A673 (cell line): ENCODE data around the gene ESPN. TPM values are rescaled to one million over a fixed set of nuclear protein-coding genes. Genes with fewer than 3 reads are reported as not detected.
"Not testable (repeated sequence)": the region's sequence is repeated elsewhere in the genome, so short reads cannot be mapped to it uniquely, and the experiment has no call there.

Experiments used
- BruUV-seq: library from RNA; stranded (reverse); fragments of 400-500 nt; replicated peaks from 2 replicates; lab custom pipeline; 2021; lab: Mats Ljungman, UMichigan
- CTCF ChIA-PET: fragments of 300-600 bp; sonication (Branson Sonifier 250); formaldehyde crosslinking; loops from one replicate; lab custom pipeline; 2022; ENCODE audit warnings: antibody characterized with exemption; lab: Charles Lee
- POLR2A ChIA-PET: fragments of 300-600 bp; sonication (Branson Sonifier 250); formaldehyde crosslinking; loops from one replicate; lab custom pipeline; 2022; ENCODE audit warnings: antibody characterized with exemption; ENCODE audit not compliant: low non-redundant PET; lab: Charles Lee
- DNase-seq: peaks from one replicate; pipeline ENCODE4 v3.0.0-alpha.2; 2015; ENCODE audit warnings: low spot score
- H3K27ac ChIP-seq: fragments of 200-600 bp; sonication (generic); 2 replicates; pipeline ENCODE4 v1.5.1; 2016; ENCODE audit warnings: mixed run types, low read depth, mild to moderate bottlenecking, mixed read lengths, antibody characterized with exemption, low read length; ENCODE audit not compliant: poor library complexity, severe bottlenecking
- H3K27me3 ChIP-seq: fragments of 200-600 bp; sonication (generic); replicated peaks from 2 replicates; pipeline ENCODE4 v1.6.1; 2017; ENCODE audit warnings: mixed run types, low read depth, mild to moderate bottlenecking, mixed read lengths, antibody characterized with exemption, low read length; ENCODE audit not compliant: insufficient read depth, poor library complexity
- H3K36me3 ChIP-seq: fragments of 200-600 bp; sonication (generic); 2 replicates; pipeline ENCODE4 v1.6.1; 2016; ENCODE audit warnings: mixed run types, mild to moderate bottlenecking, mixed read lengths, antibody characterized with exemption, low read length; ENCODE audit not compliant: insufficient read depth, poor library complexity, severe bottlenecking
- H3K4me1 ChIP-seq: fragments of 200-600 bp; sonication (generic); 2 replicates; pipeline ENCODE4 v1.6.1; 2017; ENCODE audit warnings: mixed run types, mild to moderate bottlenecking, mixed read lengths, antibody characterized with exemption, low read length; ENCODE audit not compliant: insufficient read depth, poor library complexity, severe bottlenecking
- H3K4me3 ChIP-seq: fragments of 200-600 bp; sonication (generic); 2 replicates; pipeline ENCODE4 v1.5.1; 2016; ENCODE audit warnings: low read depth, mixed run types, mild to moderate bottlenecking, mixed read lengths, low read length; ENCODE audit not compliant: poor library complexity, severe bottlenecking
- H3K9me3 ChIP-seq: fragments of 200-600 bp; sonication (generic); 2 replicates; pipeline ENCODE4 v1.6.1; 2016; ENCODE audit warnings: mixed run types, low read depth, mild to moderate bottlenecking, mixed read lengths, antibody characterized with exemption, low read length; ENCODE audit not compliant: poor library complexity, severe bottlenecking
- EZH2 ChIP-seq: fragments of 200-600 bp; sonication (generic); IDR thresholded peaks from 2 replicates; pipeline ENCODE4 v1.6.1; 2017; ENCODE audit warnings: borderline replicate concordance, low read depth, mild to moderate bottlenecking, mixed read lengths, antibody characterized with exemption, low read length; ENCODE audit not compliant: poor library complexity, severe bottlenecking
- intact Hi-C: fragments of 100-400 bp; cut with micrococcal nuclease; formaldehyde crosslinking; loops from one replicate; pipeline ENCODE4 v1.10.0; 2022; ENCODE audit not compliant: unreplicated experiment
- total RNA-seq: library from RNA; stranded (reverse); gene quantifications from 2 replicates; pipeline ENCODE4 v1.2.3, GENCODE V29; 2021
- TF ChIP-seq, protein P1 (sequence below): fragments of 300-800, 200-600 bp; sonication (generic); conservative IDR thresholded peaks from 2 replicates; pipeline ENCODE4 v1.5.1; 2017; ENCODE audit warnings: low read depth, mild to moderate bottlenecking, antibody characterized with exemption, low read length, moderate library complexity, mixed read lengths

ESPN gene
- total RNA-seq, 1 experiment from 2014 or later, result not detected

DNA sequence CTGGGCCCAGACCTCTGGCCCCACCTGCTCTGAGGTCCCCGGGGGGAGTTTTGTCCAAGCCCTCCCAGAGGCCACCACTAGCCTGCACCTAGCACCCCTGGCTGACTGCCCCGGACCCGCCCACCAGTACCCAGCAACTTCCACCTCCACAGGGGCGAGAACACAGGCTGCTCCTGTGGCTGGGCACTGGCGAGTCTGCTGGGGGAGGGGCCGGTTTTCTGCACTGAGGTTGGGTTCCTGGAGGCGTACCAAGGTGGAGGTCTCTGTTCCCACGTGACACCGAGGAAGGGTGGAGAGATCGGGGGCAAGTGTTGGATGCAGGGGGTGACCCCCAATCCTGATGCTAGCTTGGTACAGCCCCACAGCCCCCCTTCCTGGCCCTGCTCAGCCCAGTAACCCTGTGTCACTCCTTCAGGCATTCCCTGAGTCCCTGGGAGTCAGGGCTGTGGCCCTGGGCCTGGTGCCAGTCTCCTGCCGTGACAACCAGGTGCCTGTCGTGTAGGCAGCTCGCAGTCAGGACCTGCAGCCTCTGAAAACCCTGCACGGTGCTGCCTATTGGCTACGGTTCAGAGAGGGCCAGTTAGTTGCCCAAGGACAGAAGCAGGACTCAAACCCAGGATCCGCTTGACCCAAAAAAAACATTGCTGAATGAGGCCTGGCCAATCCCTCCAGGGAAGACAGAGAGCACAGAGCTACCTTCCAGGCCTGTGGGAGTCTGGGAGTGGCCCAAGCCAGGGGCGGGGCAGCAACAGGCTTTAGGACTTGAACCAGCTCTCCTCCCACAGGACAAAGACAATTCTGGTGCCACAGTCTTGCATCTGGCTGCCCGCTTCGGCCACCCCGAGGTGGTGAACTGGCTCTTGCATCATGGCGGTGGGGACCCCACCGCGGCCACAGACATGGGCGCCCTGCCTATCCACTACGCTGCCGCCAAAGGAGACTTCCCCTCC is 3.1 kb downstream of the ESPN start:
- no peaks in the 10 kb centered on the region for H3K4me1 ChIP-seq
- H3K27me3 ChIP-seq, result peaks cover 35% of the 10 kb centered on the region
- TF ChIP-seq, protein P1, sequence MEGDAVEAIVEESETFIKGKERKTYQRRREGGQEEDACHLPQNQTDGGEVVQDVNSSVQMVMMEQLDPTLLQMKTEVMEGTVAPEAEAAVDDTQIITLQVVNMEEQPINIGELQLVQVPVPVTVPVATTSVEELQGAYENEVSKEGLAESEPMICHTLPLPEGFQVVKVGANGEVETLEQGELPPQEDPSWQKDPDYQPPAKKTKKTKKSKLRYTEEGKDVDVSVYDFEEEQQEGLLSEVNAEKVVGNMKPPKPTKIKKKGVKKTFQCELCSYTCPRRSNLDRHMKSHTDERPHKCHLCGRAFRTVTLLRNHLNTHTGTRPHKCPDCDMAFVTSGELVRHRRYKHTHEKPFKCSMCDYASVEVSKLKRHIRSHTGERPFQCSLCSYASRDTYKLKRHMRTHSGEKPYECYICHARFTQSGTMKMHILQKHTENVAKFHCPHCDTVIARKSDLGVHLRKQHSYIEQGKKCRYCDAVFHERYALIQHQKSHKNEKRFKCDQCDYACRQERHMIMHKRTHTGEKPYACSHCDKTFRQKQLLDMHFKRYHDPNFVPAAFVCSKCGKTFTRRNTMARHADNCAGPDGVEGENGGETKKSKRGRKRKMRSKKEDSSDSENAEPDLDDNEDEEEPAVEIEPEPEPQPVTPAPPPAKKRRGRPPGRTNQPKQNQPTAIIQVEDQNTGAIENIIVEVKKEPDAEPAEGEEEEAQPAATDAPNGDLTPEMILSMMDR, result no peak
- TF ChIP-seq EZH2, result no peak
- H3K36me3 ChIP-seq, result no peaks in the 10 kb centered on the region
- CTCF ChIA-PET, result no interaction called here
- H3K4me3 ChIP-seq, result no peak overlapping the region
- BruUV-seq, result no TSS peak
- intact Hi-C loops, result no loop called here
- no peak overlapping the region for H3K27ac ChIP-seq
- DNase-seq, result no peak
- H3K9me3 ChIP-seq, result no peaks in the 10 kb centered on the region
- POLR2A ChIA-PET, result no interaction called here

DNA sequence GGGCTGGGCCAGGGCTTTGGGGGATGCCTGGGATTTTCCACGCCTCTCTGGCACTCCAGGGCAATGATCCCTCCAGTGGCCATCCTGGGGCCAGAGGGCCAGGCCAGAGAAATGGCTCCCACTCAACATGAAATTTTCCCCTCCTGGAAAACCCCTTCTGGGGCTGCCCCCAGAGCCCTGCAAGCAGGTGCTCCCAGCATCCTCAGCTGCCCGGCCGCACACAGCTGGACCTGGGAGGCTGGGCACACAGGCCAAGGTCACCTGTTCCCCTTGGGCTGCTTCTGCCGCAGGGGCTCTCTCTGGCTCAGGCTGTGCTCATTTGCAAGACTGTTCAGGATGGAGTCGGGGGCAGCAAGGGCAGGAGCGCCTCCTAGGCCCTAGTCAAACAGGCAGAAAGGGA is 3.9 kb downstream of the ESPN start:
- intact Hi-C loops, H3K4me1 ChIP-seq, POLR2A ChIA-PET, H3K36me3 ChIP-seq, BruUV-seq, H3K9me3 ChIP-seq, CTCF ChIA-PET, H3K27ac ChIP-seq, DNase-seq, H3K4me3 ChIP-seq: not testable (repeated sequence)
- peaks cover 28% of the 10 kb centered on the region for H3K27me3 ChIP-seq

DNA sequence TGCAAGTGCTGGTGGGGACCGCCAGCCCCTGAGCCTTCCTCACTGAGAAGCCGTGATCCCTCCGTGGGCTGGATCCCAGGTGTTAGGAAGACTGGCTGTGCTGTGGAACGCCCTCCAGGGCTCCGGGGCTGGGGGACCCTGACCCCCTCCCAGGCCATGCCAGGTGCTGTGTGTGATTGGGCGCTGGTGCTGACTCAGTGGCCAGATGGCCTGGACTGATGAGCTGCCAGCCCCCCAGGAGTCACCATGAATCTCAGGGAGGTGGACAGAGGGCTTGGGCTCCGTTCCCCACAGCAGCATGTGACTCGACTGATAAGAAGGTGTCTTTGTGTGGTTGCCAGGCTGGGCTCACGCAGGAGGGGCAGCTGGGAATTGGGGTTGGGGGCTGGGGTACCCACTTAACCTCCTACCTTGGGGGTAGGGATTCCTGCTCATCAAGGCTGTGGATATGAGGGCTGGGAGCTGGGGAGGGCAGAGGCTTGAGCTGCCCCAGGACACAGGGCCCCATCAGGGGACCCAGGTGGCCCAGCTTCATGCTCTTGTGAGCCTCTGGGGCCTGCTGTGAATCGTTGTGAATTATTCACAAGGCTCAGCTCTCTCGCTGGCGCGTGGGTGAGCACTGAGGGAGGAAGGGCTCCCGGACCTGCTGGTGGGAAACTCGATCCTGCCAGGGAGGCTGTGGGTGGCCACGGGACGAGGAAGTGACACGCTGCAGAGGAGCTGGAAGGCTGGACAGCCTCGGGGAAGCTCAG is 5.3 kb downstream of the ESPN start:
- H3K27ac ChIP-seq, DNase-seq, intact Hi-C loops, POLR2A ChIA-PET, H3K4me1 ChIP-seq, H3K36me3 ChIP-seq, H3K4me3 ChIP-seq, H3K9me3 ChIP-seq, BruUV-seq: not testable (repeated sequence)
- CTCF ChIA-PET, result interaction anchor here (0.6 kb wide), 1 partner anchor 53 kb away, joined by 3 read pairs; no protein-coding TSS in a partner anchor
- peaks cover 14% of the 10 kb centered on the region for H3K27me3 ChIP-seq

DNA sequence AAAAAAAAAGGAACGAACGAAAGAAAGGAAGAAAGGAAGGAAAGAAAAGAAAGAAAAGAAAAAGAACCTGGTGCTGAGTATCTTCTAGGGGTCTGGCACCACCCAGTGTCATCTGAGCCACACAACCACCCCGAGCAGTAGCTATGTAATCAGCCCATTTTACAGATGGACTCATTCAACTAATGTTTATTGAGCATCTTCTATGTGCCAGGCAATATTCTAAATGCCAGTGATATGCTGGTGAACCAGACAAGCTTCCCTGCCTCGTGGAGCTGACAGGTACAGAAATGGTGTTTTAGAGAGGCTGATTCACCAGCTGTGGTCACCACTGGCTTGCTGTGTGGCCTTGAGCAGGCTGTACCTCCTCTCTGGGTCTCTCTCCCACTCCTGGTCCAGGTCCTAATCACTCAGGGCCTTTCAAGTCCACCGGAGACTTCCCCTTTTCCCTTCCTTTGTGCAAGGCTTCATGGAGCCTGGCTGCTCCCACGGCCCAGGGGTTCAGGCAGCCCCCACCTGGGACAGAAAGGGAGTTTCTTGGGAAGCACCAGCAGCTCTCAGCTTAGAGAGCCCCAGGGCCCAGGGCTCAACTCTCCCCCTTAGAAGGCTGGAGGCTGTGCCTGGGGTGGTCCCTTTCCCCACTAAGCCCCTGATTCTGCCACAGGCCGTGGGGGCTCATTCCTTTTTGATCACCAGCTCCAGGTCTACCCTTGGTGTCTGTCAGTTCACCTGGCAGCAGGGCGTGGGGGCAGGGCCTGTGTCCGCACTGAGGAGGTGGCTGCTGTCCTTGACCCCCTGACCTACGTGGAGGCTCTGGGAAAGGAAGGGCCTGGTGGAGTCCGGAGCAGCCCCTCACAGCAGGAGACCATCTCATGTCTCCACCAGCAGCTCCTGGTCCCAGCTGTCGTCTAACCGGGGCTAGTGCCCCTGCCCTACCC is 7.3 kb downstream of the ESPN start:
- intact Hi-C loops, H3K36me3 ChIP-seq, DNase-seq, BruUV-seq, CTCF ChIA-PET, H3K4me3 ChIP-seq, POLR2A ChIA-PET, H3K27ac ChIP-seq, H3K4me1 ChIP-seq, H3K9me3 ChIP-seq, H3K27me3 ChIP-seq: not testable (repeated sequence)
